CD14-positive monocyte (primary cell): Measurements from ENCODE around the gene EIF4E2. TPM values are rescaled to one million over a fixed set of nuclear protein-coding genes. Genes with fewer than 3 reads are reported as not detected.
"Not testable (repeated sequence)": the region's sequence is repeated elsewhere in the genome, so short reads cannot be mapped to it uniquely, and the experiment has no call there.

ENCODE experiments used
- DNase-seq, 3 donors: peaks; one replicate each; pipeline ENCODE4 v3.0.0-alpha.2; 2011 to 2022
- H2AFZ ChIP-seq: 2 replicates; pipeline ENCODE4 v1.6.0; 2012; ENCODE audit warnings: mild to moderate bottlenecking, low read depth, low read length, inconsistent platforms; ENCODE audit not compliant: insufficient read depth, poor library complexity, severe bottlenecking
- H3K27ac ChIP-seq, 2 donors: 1 replicate in 1 of 2; 2 replicates in 1 of 2; pipeline ENCODE4 v1.5.1; 2012 to 2013; ENCODE audit warnings: low read length in 2 of 2, control low read depth in 1 of 2, inconsistent platforms in 1 of 2, low read depth in 1 of 2, mild to moderate bottlenecking in 1 of 2
- H3K27me3 ChIP-seq, 2 donors: one replicate each; pipeline versions ENCODE4 v1.6.0 to v1.6.1; 2011 to 2013; ENCODE audit warnings: low read length in 2 of 2; ENCODE audit not compliant: control insufficient read depth in 2 of 2, insufficient read depth in 2 of 2
- H3K36me3 ChIP-seq, 2 donors: replicated peaks in 1 of 2; 1 replicate in 1 of 2; 2 replicates in 1 of 2; pipeline versions ENCODE4 v1.5.1 to v1.6.1; 2012 to 2013; ENCODE audit warnings: low read length in 2 of 2, control low read depth in 1 of 2, inconsistent platforms in 1 of 2, mild to moderate bottlenecking in 1 of 2; ENCODE audit not compliant: insufficient read depth in 2 of 2, control insufficient read depth in 1 of 2
- H3K4me1 ChIP-seq, 2 donors: 1 replicate in 1 of 2; 2 replicates in 1 of 2; pipeline versions ENCODE4 v1.5.1 to v1.6.1; 2012 to 2013; ENCODE audit warnings: low read length in 2 of 2, control low read depth in 1 of 2, inconsistent platforms in 1 of 2, mild to moderate bottlenecking in 1 of 2, moderate library complexity in 1 of 2; ENCODE audit not compliant: insufficient read depth in 2 of 2, control insufficient read depth in 1 of 2
- H3K4me2 ChIP-seq: replicated peaks from 2 replicates; pipeline ENCODE3; 2012; ENCODE audit warnings: low read length, moderate library complexity, mild to moderate bottlenecking; ENCODE audit not compliant: poor library complexity, severe bottlenecking; ENCODE audit errors: extremely low read depth
- H3K4me3 ChIP-seq, 3 experiments: fragments of 200-600 bp in 1 of 3; sonication (generic) in 1 of 3; replicated peaks in 1 of 3; 1 replicate in 2 of 3; 2 replicates in 1 of 3; pipeline ENCODE4 v1.5.1; 2011 to 2013; ENCODE audit warnings: low read length in 3 of 3, mild to moderate bottlenecking in 3 of 3, control low read depth in 2 of 3, low read depth in 2 of 3, inconsistent platforms in 1 of 3, moderate library complexity in 1 of 3
- H3K79me2 ChIP-seq: 2 replicates; pipeline ENCODE4 v1.6.0; 2012; ENCODE audit warnings: mild to moderate bottlenecking, control low read depth, inconsistent platforms, low read length, moderate library complexity; ENCODE audit not compliant: insufficient read depth
- H3K9ac ChIP-seq: 2 replicates; pipeline ENCODE4 v1.6.0; 2017; ENCODE audit warnings: low read length, mild to moderate bottlenecking; ENCODE audit not compliant: insufficient read depth, poor library complexity, severe bottlenecking
- H3K9me3 ChIP-seq, 2 donors: replicated peaks in 1 of 2; 1 replicate in 1 of 2; 2 replicates in 1 of 2; pipeline versions ENCODE4 v1.5.1 to v1.6.1; 2012 to 2013; ENCODE audit warnings: low read length in 2 of 2, control low read depth in 1 of 2; ENCODE audit not compliant: control insufficient read depth in 1 of 2, insufficient read depth in 1 of 2
- H4K20me1 ChIP-seq: 2 replicates; pipeline ENCODE4 v1.6.0; 2012; ENCODE audit warnings: mild to moderate bottlenecking, low read length, control low read depth, moderate library complexity; ENCODE audit not compliant: insufficient read depth
- H3K27ac Mint-ChIP-seq, 7 donors: one replicate each; pipeline ENCODE4 v1.8.0; 2020; ENCODE audit warnings: mild to moderate bottlenecking in 7 of 7, mixed read lengths in 7 of 7, moderate library complexity in 6 of 7, inconsistent platforms in 2 of 7
- H3K27me3 Mint-ChIP-seq, 3 donors: one replicate each; pipeline ENCODE4 v1.8.0; 2021 to 2022; ENCODE audit warnings: low read depth in 3 of 3, mild to moderate bottlenecking in 3 of 3, mixed read lengths in 3 of 3, moderate library complexity in 3 of 3, inconsistent platforms in 1 of 3
- H3K36me3 Mint-ChIP-seq, 2 donors: one replicate each; pipeline ENCODE4 v1.8.0; 2020; ENCODE audit warnings: mixed read lengths in 2 of 2, inconsistent platforms in 1 of 2, mild to moderate bottlenecking in 1 of 2
- H3K4me1 Mint-ChIP-seq: one replicate; pipeline ENCODE4 v1.8.0; 2020; ENCODE audit warnings: mild to moderate bottlenecking, mixed read lengths
- H3K4me3 Mint-ChIP-seq, 2 donors: one replicate each; pipeline ENCODE4 v1.8.0; 2020; ENCODE audit warnings: mild to moderate bottlenecking in 2 of 2, mixed read lengths in 2 of 2, moderate library complexity in 1 of 2
- H3K9me3 Mint-ChIP-seq, 7 donors: one replicate each; pipeline ENCODE4 v1.8.0; 2020 to 2022; ENCODE audit warnings: mixed read lengths in 7 of 7, mild to moderate bottlenecking in 6 of 7, moderate library complexity in 6 of 7, inconsistent platforms in 2 of 7
- CTCF ChIP-seq: fragments of 200-600 bp; IDR thresholded peaks from one replicate; pipeline ENCODE4 v1.8.0; 2022; ENCODE audit warnings: antibody characterized with exemption, mild to moderate bottlenecking
- WGBS: methylation state at CpG from one replicate; pipeline ENCODE4 v1.1.5; 2013; ENCODE audit warnings: missing lambda C conversion rate; ENCODE audit not compliant: insufficient coverage; 5-methylcytosine and 5-hydroxymethylcytosine counted together
- intact Hi-C, 2 donors: fragments of 100-400 bp; cut with micrococcal nuclease; formaldehyde crosslinking; loops; one replicate each; pipeline versions ENCODE4 v1.15.0 to v1.15.1; 2023
- polyA plus RNA-seq, 3 donors: library from polyadenylated mRNA; depleted of rRNA in 1 of 3; unstranded in 2 of 3; stranded (reverse) in 1 of 3; fragments of 300-500 nt in 2 of 3; fragments of >200 nt in 1 of 3; fragmentation: Illumina TruSeq in 2 of 3; gene quantifications; 1 replicate in 2 of 3; 2 replicates in 1 of 3; pipeline ENCODE4 v1.2.3, GENCODE V29; 2012 to 2021

EIF4E2 gene
- polyA plus RNA-seq, 3 donors = 67.2 to 213 (median 188) TPM

- no peak for DNase-seq
- Mint-ChIP-seq H3K9me3 (peaks cover 0 to 5% (median 2%) of the 10 kb centered on the region in 7 donors), H3K27me3 (peaks cover 11 to 28% (median 16%) of the 10 kb centered on the region in 3 donors), H3K27ac (no peak overlapping the region), H3K4me1 (peaks cover 2% of the 10 kb centered on the region), H3K36me3 (no peaks in the 10 kb centered on the region), H3K4me3 (no peak overlapping the region)
- no peak for TF ChIP-seq CTCF
- intact Hi-C loops = no loop called here
- no peak overlapping the region for H3K9ac ChIP-seq
- H3K4me1 ChIP-seq = no peaks in the 10 kb centered on the region
- H3K4me3 ChIP-seq = no peak overlapping the region
- WGBS = 92% methylated on average over 7 of the region's 9 CpGs
- H3K27ac ChIP-seq = no peak overlapping the region
- H3K79me2 ChIP-seq = no peaks in the 10 kb centered on the region
- no peaks in the 10 kb centered on the region for H3K9me3 ChIP-seq
- H3K4me2 ChIP-seq = no peak overlapping the region
- H3K36me3 ChIP-seq = no peaks in the 10 kb centered on the region
- H2AFZ ChIP-seq = no peak overlapping the region
- peaks cover 0 to 9% of the 10 kb centered on the region in 2 donors for H3K27me3 ChIP-seq
- no peaks in the 10 kb centered on the region for H4K20me1 ChIP-seq
Measured at GRCh38 chr2:232530626-232531260, 19.7 kb upstream of the EIF4E2 start.

GRCh38 chr2:232532419-232532818 lies 18.1 kb upstream of the EIF4E2 start:
- H3K36me3 Mint-ChIP-seq = no peaks in the 10 kb centered on the region
- WGBS = 99% methylated on average over 7 of the region's 9 CpGs
- TF ChIP-seq CTCF = no peak
- peaks cover 2% of the 10 kb centered on the region for H3K4me1 Mint-ChIP-seq
- no peaks in the 10 kb centered on the region for H3K79me2 ChIP-seq
- H3K9me3 Mint-ChIP-seq = peaks cover 7 to 11% (median 10%) of the 10 kb centered on the region in 7 donors
- H3K27me3 Mint-ChIP-seq = peaks cover 9 to 20% (median 15%) of the 10 kb centered on the region in 3 donors
- no peak overlapping the region for H2AFZ ChIP-seq
- intact Hi-C loops = no loop called here
- DNase-seq = no peak
- no peak overlapping the region for H3K9ac ChIP-seq
- no peaks in the 10 kb centered on the region for H3K36me3 ChIP-seq
- no peak overlapping the region for H3K4me2 ChIP-seq
- H3K27ac Mint-ChIP-seq = no peak overlapping the region
- H3K27ac ChIP-seq = no peak overlapping the region
- no peaks in the 10 kb centered on the region for H3K4me1 ChIP-seq
- H3K4me3 ChIP-seq = no peak overlapping the region
- H3K9me3 ChIP-seq = peaks cover 7% of the 10 kb centered on the region in 2 donors
- no peaks in the 10 kb centered on the region for H3K27me3 ChIP-seq
- H4K20me1 ChIP-seq = no peaks in the 10 kb centered on the region
- H3K4me3 Mint-ChIP-seq = no peak overlapping the region

GRCh38 chr2:232532821-232533220 lies 17.7 kb upstream of the EIF4E2 start:
- H3K27me3 Mint-ChIP-seq = peaks cover 9 to 19% (median 15%) of the 10 kb centered on the region in 3 donors
- not testable (repeated sequence) for H3K4me1 Mint-ChIP-seq

More at GRCh38 chr2:232532821-232533220, 17.7 kb upstream of the EIF4E2 start:
- peaks cover 7 to 11% (median 10%) of the 10 kb centered on the region in 7 donors for H3K9me3 Mint-ChIP-seq
- H3K79me2 ChIP-seq, H2AFZ ChIP-seq, H3K27ac Mint-ChIP-seq, H3K27me3 ChIP-seq, H3K36me3 Mint-ChIP-seq, DNase-seq, H3K4me2 ChIP-seq, H3K36me3 ChIP-seq, H3K4me1 ChIP-seq, H3K27ac ChIP-seq, H4K20me1 ChIP-seq, intact Hi-C loops, H3K9me3 ChIP-seq, H3K9ac ChIP-seq, H3K4me3 ChIP-seq, H3K4me3 Mint-ChIP-seq: not testable (repeated sequence)
- WGBS = 93% methylated on average over 3 of the region's 7 CpGs
